NCI-H446 (cell line): Measurements from ENCODE around the gene AOAH.
"Not testable (repeated sequence)": the region's sequence is repeated elsewhere in the genome, so short reads cannot be mapped to it uniquely, and the experiment has no call there.

Source experiments
- DNase-seq, 2 experiments: peaks; one replicate each; lab custom pipeline; 2025; lab: John Stamatoyannopoulos, UW

AOAH gene

GRCh38 chr7:36469236-36469635 lies 255.1 kb downstream of the AOAH start:
- no peak for DNase-seq

DNA sequence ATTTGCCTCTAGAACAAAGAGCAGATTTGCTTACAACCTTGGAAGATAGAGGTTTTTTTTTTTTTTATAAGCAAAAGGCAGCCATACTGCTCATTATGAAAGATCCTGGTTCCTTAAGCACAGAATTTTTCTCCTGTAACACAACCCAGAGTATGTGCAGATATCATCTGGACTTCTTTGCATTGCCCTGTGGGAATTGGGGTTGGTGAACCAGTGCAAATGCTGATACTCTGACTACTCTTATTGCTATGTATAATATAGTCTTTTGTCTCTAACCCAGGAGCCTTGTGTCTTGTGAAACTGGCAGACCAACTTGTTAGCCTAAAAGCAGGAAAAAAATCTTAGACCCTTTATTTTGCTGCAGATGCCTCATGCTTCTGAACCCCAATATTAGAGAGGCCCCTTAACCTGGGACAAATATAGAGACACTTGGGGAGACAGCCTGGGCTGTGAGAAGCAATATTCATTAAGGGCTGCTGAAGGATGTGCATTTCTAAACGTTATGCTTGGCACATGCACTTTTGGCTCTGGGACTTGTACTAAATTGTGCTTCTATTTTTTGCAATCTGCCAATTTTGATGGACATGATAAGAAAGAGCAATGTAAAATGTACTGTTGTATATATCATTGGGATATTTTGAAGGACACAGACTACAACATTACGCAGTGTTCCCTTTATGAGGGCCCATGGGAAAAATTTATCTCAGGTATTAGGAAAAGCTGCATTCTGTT lies 255.8 kb downstream of the AOAH start:
- DNase-seq = no peak

GRCh38 chr7:36466001-36466400 lies 258.3 kb downstream of the AOAH start:
- DNase-seq = not testable (repeated sequence)

DNA sequence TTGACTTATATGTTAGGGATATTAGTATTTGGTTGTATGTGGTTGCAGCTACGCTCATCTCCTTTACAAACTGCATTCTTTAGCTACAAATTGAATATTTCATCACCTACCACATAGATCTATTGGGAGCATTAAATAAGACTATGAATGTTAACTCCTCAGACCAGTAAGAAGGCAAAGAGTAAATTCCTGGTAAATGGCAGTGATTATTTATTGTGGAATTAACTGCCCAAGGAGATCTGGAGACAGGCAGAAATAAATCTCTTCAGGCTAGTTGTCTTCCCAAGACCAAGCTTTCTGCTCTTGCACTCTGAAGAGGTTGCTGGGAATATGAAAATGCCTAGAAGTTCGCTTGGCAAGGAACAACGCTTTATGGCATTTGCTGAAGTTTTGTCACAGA lies 260.0 kb downstream of the AOAH start:
- no peak for DNase-seq
